Activated CD8-positive, alpha-beta T cell treated with anti-CD3 and anti-CD28 coated beads for 36 hours (primary cell): ENCODE data around the gene TMEM253. TPM values are rescaled to one million over a fixed set of nuclear protein-coding genes. Genes with fewer than 3 reads are reported as not detected.

Experiments
- ATAC-seq: fragments of 200-7000 bp; cut with Tn5 transposase; one replicate; pipeline ENCODE4 v1.10.0; 2021; ENCODE audit warnings: mild to moderate bottlenecking, moderate library complexity
- CTCF ChIA-PET: fragments of 350-600 bp; sonication (Branson Sonifier 250); formaldehyde crosslinking; loops from one replicate; lab custom pipeline; 2021; ENCODE audit warnings: antibody characterized with exemption; lab: Charles Lee
- POLR2A ChIA-PET: fragments of 350-600 bp; sonication (Branson Sonifier 250); formaldehyde crosslinking; loops from one replicate; lab custom pipeline; 2021; ENCODE audit warnings: antibody characterized with exemption; lab: Charles Lee
- DNase-seq: peaks from one replicate; pipeline ENCODE4 v3.0.0-alpha.2; 2020
- H3K27ac Mint-ChIP-seq: one replicate; pipeline ENCODE4 v1.8.0; 2021; ENCODE audit warnings: mild to moderate bottlenecking, mixed read lengths
- H3K27me3 Mint-ChIP-seq: one replicate; pipeline ENCODE4 v1.8.0; 2021; ENCODE audit warnings: mixed read lengths
- H3K36me3 Mint-ChIP-seq: one replicate; pipeline ENCODE4 v1.8.0; 2021; ENCODE audit warnings: low read depth, mixed read lengths
- H3K4me1 Mint-ChIP-seq: one replicate; pipeline ENCODE4 v1.8.0; 2021; ENCODE audit warnings: low read depth, mixed read lengths
- H3K4me3 Mint-ChIP-seq: one replicate; pipeline ENCODE4 v1.8.0; 2021; ENCODE audit warnings: mild to moderate bottlenecking, moderate library complexity, mixed read lengths
- H3K9me3 Mint-ChIP-seq: one replicate; pipeline ENCODE4 v1.8.0; 2021; ENCODE audit warnings: mixed read lengths
- intact Hi-C: fragments of 100-400 bp; cut with micrococcal nuclease; formaldehyde crosslinking; loops from one replicate; pipeline ENCODE4 v1.10.0; 2022
- total RNA-seq, 2 experiments: library from RNA; stranded (reverse); gene quantifications; one replicate each; pipeline ENCODE4 v1.2.3, GENCODE V29; 2021
- TF ChIP-seq, protein P1 (sequence below): fragments of 200-600 bp; IDR thresholded peaks from one replicate; pipeline ENCODE4 v1.8.0; 2022; ENCODE audit warnings: antibody characterized with exemption, mild to moderate bottlenecking

TMEM253 gene
- total RNA-seq, 2 experiments from 2014 or later = not detected

- CTCF ChIA-PET = interaction anchor here (1.4 to 13.2 kb wide), 7 partner anchors 14 to 250 kb away, joined by 3 to 267 read pairs (median 8); no protein-coding TSS in a partner anchor
- intact Hi-C loops = loop anchor here (2.0 kb wide), 1 partner anchor 39 kb away; no protein-coding TSS in a partner anchor
- TF ChIP-seq, protein P1, sequence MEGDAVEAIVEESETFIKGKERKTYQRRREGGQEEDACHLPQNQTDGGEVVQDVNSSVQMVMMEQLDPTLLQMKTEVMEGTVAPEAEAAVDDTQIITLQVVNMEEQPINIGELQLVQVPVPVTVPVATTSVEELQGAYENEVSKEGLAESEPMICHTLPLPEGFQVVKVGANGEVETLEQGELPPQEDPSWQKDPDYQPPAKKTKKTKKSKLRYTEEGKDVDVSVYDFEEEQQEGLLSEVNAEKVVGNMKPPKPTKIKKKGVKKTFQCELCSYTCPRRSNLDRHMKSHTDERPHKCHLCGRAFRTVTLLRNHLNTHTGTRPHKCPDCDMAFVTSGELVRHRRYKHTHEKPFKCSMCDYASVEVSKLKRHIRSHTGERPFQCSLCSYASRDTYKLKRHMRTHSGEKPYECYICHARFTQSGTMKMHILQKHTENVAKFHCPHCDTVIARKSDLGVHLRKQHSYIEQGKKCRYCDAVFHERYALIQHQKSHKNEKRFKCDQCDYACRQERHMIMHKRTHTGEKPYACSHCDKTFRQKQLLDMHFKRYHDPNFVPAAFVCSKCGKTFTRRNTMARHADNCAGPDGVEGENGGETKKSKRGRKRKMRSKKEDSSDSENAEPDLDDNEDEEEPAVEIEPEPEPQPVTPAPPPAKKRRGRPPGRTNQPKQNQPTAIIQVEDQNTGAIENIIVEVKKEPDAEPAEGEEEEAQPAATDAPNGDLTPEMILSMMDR = no peak
- no peaks in the 10 kb centered on the region for H3K36me3 Mint-ChIP-seq
- H3K9me3 Mint-ChIP-seq = no peaks in the 10 kb centered on the region
- H3K27me3 Mint-ChIP-seq = no peaks in the 10 kb centered on the region
- no peak overlapping the region for H3K27ac Mint-ChIP-seq
- ATAC-seq (no peak), DNase-seq (no peak)
- H3K4me3 Mint-ChIP-seq = no peak overlapping the region
- H3K4me1 Mint-ChIP-seq = peaks cover 28% of the 10 kb centered on the region
- POLR2A ChIA-PET = no interaction called here
These were observed 6.5 kb downstream of the TMEM253 start for GRCh38 chr14:21107283-21107800.

DNA sequence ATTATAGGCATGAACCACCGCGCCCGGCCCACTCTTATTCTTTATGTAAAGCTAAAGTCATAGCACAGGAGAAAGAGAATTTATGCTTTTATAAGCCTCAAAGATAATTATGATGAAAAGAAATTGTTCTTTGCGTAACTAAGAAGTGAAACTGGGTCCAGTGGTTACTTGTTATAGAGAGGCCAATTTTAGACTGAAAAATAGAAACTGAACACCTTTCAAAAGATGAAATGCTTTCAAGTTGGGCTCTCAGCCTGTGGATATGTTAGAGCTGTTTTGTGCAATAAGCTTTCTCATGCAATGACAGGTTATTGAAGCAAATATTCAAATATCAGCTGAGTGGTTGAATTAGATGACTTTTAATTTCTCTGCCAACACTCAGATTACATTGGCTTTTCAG is 7.9 kb downstream of the TMEM253 start:
- ChIA-PET POLR2A (no interaction called here), CTCF (interaction anchor here (0.8 to 13.2 kb wide), 11 partner anchors 8 to 251 kb away, joined by 3 to 267 read pairs (median 4); partner anchors contain the start of genes TMEM253 and ZNF219)
- Mint-ChIP-seq H3K36me3 (no peaks in the 10 kb centered on the region), H3K27ac (no peak overlapping the region), H3K9me3 (no peaks in the 10 kb centered on the region), H3K4me1 (peaks cover 18% of the 10 kb centered on the region), H3K27me3 (no peaks in the 10 kb centered on the region), H3K4me3 (no peak overlapping the region)
- DNase-seq = no peak
- TF ChIP-seq, protein P1 = no peak
- intact Hi-C loops = no loop called here
- no peak for ATAC-seq

DNA sequence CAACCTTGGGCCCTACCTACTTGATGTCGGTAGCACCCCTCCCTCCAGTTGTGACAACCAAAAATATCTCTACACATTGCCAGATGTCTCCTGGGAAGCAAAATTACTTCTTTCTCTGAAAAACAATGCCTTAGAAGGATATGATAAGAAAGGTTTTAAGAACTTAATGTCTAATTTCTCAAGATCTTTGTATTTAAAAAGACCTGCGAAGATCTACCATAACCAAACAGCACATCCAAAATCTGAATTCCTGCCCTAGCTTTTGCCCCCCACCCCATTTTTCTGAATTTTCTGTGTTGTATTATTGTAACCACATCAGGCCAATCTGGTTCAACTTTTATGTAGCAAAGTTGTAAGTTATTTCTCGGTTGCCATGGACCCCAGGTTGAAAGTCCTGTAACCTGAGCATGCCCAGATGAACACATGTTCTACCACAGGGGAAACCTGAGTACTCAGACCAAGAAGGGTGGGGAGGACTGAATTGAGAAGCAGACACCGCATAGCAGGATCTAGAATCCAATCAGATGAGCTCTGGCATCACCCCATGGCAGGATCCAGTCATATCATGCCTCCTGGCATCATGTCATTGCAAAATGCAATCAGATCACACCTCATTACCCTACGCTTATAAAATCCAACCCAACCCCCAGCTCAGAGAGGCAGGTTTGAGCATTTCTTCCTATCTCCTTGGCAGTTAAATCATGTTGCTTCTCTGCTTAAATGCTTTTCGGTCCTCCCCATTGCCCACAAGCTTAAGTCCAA is 8.7 kb downstream of the TMEM253 start:
- H3K9me3 Mint-ChIP-seq = no peaks in the 10 kb centered on the region
- H3K27ac Mint-ChIP-seq = no peak overlapping the region
- no peak overlapping the region for H3K4me3 Mint-ChIP-seq
- peak; percentile 83 for ATAC-seq
- peaks cover 17% of the 10 kb centered on the region for H3K4me1 Mint-ChIP-seq
- intact Hi-C loops = no loop called here
- peak; percentile 57 for DNase-seq
- no peaks in the 10 kb centered on the region for H3K36me3 Mint-ChIP-seq
- ChIA-PET CTCF (interaction anchor here (1.0 to 13.2 kb wide), 9 partner anchors 8 to 93 kb away, joined by 3 to 267 read pairs (median 6); partner anchors contain the start of genes TMEM253 and ZNF219), POLR2A (interaction anchor here (0.7 kb wide), 1 partner anchor 199 kb away, joined by 7 read pairs; no protein-coding TSS in a partner anchor)
- TF ChIP-seq, protein P1 = no peak
- H3K27me3 Mint-ChIP-seq = no peaks in the 10 kb centered on the region

GRCh38 chr14:21112255-21112654 is 11.4 kb downstream of the TMEM253 start:
- no peaks in the 10 kb centered on the region for H3K36me3 Mint-ChIP-seq
- H3K9me3 Mint-ChIP-seq = no peaks in the 10 kb centered on the region
- CTCF ChIA-PET = interaction anchor here (1.3 to 13.2 kb wide), 2 partner anchors 15 to 96 kb away, joined by 3 to 267 read pairs; no protein-coding TSS in a partner anchor
- no peak overlapping the region for H3K27ac Mint-ChIP-seq
- H3K4me1 Mint-ChIP-seq = peaks cover 4% of the 10 kb centered on the region
- ATAC-seq (no peak), DNase-seq (no peak)
- no peak overlapping the region for H3K4me3 Mint-ChIP-seq
- intact Hi-C loops = no loop called here
- TF ChIP-seq, protein P1 = no peak
- POLR2A ChIA-PET = interaction anchor here (1.1 kb wide), 1 partner anchor 11 kb away, joined by 3 read pairs; no protein-coding TSS in a partner anchor
- H3K27me3 Mint-ChIP-seq = no peaks in the 10 kb centered on the region
